IPS DF 19.7 (cell line): Measurements from ENCODE around the gene PCP4.

Source experiments
- DNase-seq: peaks from one replicate; pipeline ENCODE4 v3.0.0-alpha.2; 2013; ENCODE audit warnings: low read depth, low spot score

The PCP4 gene

GRCh38 chr21:39923476-39923875 is 56.2 kb downstream of the PCP4 start:
- no peak for DNase-seq

GRCh38 chr21:39924577-39925308 is 57.5 kb downstream of the PCP4 start:
- DNase-seq: no peak

GRCh38 chr21:39927304-39927886 is 60.2 kb downstream of the PCP4 start:
- DNase-seq: no peak

GRCh38 chr21:39932335-39932734 is 65.1 kb downstream of the PCP4 start:
- no peak for DNase-seq

GRCh38 chr21:39934895-39935294 is 67.7 kb downstream of the PCP4 start:
- no peak for DNase-seq

- DNase-seq: no peak
These were observed 68.5 kb downstream of the PCP4 start for GRCh38 chr21:39935716-39936115.

- DNase-seq: no peak
These were observed 70.9 kb downstream of the PCP4 start for GRCh38 chr21:39938086-39938625.

- no peak for DNase-seq
These were observed 79.0 kb downstream of the PCP4 start for GRCh38 chr21:39946199-39946598.

- DNase-seq: no peak
These were observed 79.8 kb downstream of the PCP4 start for GRCh38 chr21:39947031-39947430.

- DNase-seq: peak; percentile 17
These were observed 84.2 kb downstream of the PCP4 start for GRCh38 chr21:39951183-39952101.

- DNase-seq: no peak
These were observed 85.0 kb downstream of the PCP4 start for GRCh38 chr21:39952265-39952664.

- DNase-seq: no peak
These were observed 87.3 kb downstream of the PCP4 start for GRCh38 chr21:39954570-39954969.

GRCh38 chr21:39955326-39955725 is 88.1 kb downstream of the PCP4 start:
- no peak for DNase-seq

GRCh38 chr21:39956586-39956985 is 89.3 kb downstream of the PCP4 start:
- no peak for DNase-seq

GRCh38 chr21:39958731-39959130 is 91.5 kb downstream of the PCP4 start:
- no peak for DNase-seq

GRCh38 chr21:39961251-39961650 is 94.0 kb downstream of the PCP4 start:
- no peak for DNase-seq

GRCh38 chr21:39965026-39965425 is 97.8 kb downstream of the PCP4 start:
- no peak for DNase-seq

- no peak for DNase-seq
These were observed 99.5 kb downstream of the PCP4 start for GRCh38 chr21:39966786-39967185.

GRCh38 chr21:39968010-39968409 is 100.8 kb downstream of the PCP4 start:
- no peak for DNase-seq

- no peak for DNase-seq
These were observed 102.6 kb downstream of the PCP4 start for GRCh38 chr21:39969691-39970364.

- no peak for DNase-seq
These were observed 104.7 kb downstream of the PCP4 start for GRCh38 chr21:39971956-39972355.

- DNase-seq: no peak
These were observed 105.2 kb downstream of the PCP4 start for GRCh38 chr21:39972471-39972870.
